ENCODE measurements around the gene NFE2L1.
"Not testable (repeated sequence)": the region's sequence is repeated elsewhere in the genome, so short reads cannot be mapped to it uniquely, and the experiment has no call there.

The NFE2L1 gene

DNA sequence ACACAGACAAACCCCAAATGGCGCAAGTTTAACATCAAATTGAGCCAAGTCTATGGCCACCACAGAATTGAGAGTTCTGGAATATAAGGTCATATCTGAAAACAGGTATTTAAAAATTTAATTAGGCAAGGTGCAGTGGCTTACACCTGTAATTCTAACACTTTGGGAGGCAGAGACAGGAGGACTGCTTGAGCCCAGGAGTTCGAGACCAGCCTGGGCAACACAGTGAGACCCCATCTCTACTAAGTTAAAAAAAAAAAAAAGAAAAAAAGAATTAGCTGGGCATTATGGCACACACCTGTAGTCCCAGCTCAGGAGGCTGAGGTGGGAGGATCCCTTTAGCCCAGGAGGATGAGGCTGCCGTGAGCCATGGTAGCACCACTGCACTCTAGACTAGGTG lies 19.1 kb downstream of the NFE2L1 start:
- in situ Hi-C loops (cut with MboI; ENCODE audit: low sequenced_read_pairs): no loop called here

DNA sequence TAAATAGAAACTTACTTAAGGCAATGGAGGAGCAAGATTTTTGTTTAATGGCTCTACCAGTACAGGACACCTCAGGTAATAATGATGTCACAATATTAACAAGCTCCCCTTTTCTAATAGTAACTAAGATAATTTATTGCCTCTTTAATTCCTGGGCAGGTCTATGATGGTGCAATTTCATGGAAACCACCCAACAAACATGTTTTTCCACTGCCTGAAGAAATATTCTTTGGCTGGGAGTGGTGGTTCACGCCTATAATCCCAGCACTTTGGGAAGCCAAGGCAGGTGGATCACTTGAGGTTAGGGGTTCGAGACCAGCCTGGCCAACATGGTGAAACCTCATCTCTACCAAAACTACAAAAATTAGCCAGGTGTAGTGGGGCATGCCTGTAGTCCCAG lies 19.6 kb downstream of the NFE2L1 start:
- in situ Hi-C loops (cut with MboI; ENCODE audit: low sequenced_read_pairs): not testable (repeated sequence)

DNA sequence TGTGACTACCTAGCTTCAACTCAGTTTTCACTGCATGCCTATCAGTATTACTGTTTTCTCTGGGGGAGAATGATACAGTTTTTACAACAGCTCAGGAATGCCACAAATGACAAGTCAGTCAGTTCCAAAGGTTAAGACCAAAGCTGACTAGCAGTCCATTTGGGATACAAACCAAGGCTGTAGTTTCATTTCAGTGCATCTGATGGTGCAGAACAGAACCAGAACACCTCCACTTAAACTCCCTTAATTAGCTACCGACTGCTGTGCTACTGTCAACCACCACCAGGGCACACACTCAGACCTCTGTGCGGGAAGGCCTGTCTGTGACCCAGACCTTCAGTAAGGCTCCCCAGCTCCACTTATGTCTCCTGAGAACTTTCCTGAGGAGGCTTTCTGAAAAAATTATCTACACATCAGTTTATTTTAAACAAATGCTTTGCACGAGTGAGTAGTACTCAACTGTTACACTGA lies 20.4 kb downstream of the NFE2L1 start:
- in situ Hi-C loops (cut with MboI; ENCODE audit: low sequenced_read_pairs): no loop called here

DNA sequence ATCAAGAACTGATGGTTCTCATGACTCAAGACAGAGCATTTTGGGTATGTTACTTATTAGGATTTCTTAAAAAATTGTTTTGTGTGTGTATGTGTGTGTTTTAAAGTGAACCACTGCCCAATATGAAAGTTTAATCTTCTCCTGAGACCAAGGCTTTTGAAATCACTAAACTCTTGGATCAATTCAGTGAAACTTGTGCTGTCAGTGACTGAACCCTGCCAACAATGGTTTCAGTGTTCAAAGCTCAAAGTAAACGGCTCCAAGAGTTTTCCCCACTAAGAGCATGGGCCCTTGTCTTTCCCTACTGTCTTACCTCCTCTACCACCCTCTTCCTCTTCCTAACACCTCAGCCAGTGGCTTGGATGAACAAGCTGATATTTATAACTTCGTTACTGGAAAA lies 22.0 kb downstream of the NFE2L1 start:
- in situ Hi-C loops (cut with MboI; ENCODE audit: low sequenced_read_pairs): no loop called here

DNA sequence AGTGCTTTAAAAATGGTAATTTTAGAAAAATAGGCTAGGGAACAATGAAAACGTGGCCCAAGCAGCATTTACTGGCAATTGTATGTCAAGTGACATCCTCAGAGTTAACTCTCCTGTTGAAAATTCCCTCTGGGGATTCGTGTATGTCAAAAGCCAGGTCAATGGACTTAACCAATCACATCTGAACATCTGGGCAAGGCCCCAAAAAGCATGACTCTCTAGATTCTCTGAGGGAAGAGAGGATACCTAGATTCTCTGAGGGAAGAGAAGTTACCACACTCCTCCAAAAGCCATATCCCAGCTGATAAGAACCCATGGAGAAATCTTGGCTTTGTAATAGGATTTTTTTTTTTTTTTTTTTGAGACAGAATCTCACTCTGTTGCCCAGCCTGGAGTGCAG lies 23.5 kb downstream of the NFE2L1 start:
- in situ Hi-C loops (cut with MboI; ENCODE audit: low sequenced_read_pairs): no loop called here

- in situ Hi-C loops (cut with MboI; ENCODE audit: low sequenced_read_pairs): not testable (repeated sequence)
These were observed 24.7 kb downstream of the NFE2L1 start for GRCh38 chr17:48072811-48073210.

DNA sequence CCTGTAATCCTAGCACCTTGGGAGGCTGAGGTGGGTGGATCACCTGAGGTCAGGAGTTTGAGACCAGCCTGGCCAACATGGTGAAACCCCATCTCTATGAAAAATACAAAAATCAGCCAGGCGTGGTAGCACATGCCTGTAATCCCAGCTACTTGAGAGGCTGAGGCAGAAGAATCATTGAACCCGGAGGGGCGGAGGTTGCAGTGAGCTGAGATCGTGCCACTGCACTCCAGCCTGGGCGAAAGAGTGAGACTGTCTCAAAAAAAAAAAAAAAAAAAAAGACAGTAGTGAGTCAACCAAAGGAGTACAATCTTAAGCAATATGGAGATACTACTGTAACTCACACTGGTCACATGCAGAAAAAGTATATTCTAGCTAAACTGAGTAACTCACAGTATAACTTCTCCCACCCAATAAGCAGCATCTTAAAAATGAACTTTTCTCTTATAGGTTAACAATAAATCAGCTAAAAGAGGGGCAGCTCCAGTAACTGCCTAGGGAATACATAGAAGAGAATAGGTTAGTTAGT lies 25.5 kb downstream of the NFE2L1 start:
- in situ Hi-C loops (cut with MboI; ENCODE audit: low sequenced_read_pairs): not testable (repeated sequence)

DNA sequence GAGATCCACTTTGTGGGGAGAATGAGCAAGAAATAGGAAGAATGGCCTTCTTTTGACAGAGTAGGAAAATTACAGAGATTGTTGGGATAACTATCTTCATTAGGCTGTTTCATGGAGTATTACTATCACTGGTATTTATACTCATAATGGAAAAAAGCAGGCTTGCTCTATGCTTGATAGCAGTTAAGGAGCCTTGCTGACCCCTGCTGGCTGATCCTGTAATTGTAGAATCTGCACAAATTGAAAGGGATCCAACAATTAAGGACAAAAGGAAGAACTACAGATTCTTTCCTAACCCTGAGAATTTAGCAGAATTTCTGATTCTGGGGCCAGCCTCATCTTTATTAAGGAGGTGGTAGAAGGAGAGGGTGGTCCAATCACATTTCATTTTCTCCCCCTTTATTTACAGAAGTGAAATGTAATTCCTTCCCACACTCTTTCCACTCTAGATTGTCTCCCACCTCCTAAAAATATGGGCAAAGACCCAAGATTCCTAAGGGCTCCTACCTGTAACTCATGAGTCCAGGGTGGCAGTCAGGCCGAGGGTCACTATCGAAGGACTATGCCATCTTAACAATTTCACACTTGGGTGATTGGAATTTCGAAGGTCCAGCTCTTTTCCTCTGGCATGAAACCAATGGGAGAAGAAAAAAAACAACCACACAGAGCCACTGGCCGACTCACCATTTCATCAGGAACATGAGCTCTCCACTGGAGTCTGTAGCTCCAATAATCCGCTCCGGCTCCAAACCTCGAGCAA lies 26.3 kb downstream of the NFE2L1 start:
- in situ Hi-C loops (cut with MboI; ENCODE audit: low sequenced_read_pairs): no loop called here

DNA sequence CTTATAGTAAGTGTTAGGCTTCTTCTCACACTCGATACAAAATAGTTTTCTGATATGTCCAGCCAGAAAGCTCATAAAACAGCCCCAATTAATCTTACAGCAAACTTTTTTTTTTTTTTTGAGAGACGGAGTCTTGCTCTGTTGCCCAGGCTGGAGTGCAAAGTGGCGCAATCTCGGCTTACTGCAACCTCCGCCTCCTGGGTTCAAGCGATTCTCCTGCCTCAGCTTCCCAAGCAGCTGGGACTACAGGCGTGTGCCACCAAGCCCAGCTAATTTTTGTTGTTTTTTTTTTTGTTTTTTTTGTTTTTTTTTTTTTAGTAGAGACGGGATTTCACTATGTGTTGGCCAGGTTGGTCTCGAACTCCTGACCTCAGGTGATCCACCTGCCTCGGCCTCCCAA lies 29.0 kb downstream of the NFE2L1 start:
- in situ Hi-C loops (cut with MboI; ENCODE audit: low sequenced_read_pairs): not testable (repeated sequence)

DNA sequence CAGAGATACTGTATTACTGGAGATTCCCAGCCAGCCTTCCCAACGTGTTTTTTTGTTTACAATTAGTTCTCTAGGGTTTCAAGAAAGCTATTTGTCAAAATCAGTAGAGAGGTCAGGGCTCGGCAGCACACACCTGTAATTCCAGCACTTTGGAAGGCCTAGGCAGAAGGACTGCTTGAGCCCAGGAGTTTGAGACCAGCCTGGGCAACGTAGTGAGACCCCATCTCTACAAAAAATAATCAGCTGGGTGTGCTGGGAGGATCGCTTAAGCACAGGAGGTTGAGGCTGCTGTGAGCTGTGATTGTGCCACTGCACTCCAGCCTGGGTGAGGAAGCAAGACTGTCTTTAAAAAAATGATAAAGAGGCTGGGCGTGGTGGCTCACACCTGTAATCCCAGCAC lies 33.7 kb downstream of the NFE2L1 start:
- in situ Hi-C loops (cut with MboI; ENCODE audit: low sequenced_read_pairs): no loop called here

- in situ Hi-C loops (cut with MboI; ENCODE audit: low sequenced_read_pairs): no loop called here
These were observed 36.8 kb downstream of the NFE2L1 start for GRCh38 chr17:48084932-48085331.

DNA sequence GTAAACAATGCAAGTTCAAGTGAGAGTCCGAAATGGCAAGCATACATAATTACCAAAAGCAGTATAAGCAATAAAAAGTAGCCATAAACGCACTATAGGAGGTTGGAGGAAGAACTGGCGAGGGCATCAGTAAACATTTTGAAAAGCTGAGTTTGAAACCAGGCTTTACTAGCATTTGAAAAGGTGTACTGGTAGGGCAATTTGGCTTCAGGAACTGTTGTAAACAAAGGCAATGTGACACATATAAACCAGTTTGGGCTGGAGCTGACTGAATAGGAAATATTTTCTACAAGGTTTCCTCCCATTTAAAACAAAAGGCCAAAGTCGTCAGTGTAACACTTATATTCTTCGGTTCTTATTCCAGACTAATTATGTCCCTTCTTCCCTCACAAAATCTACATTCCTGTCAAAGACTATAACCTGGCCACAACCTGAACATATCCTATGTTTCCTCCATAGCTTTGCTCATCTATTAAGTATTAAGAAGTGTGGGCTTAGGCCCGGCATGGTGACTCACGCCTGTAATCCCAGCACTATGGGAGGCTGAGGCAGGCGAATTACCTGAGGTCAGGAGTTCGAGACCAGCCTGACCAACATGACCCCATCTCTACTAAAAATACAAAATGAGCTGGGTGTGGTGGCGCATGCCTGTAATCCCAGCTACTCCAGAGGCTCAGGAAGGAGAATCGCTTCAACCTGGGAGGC lies 45.3 kb downstream of the NFE2L1 start:
- in situ Hi-C loops (cut with MboI; ENCODE audit: low sequenced_read_pairs): no loop called here

DNA sequence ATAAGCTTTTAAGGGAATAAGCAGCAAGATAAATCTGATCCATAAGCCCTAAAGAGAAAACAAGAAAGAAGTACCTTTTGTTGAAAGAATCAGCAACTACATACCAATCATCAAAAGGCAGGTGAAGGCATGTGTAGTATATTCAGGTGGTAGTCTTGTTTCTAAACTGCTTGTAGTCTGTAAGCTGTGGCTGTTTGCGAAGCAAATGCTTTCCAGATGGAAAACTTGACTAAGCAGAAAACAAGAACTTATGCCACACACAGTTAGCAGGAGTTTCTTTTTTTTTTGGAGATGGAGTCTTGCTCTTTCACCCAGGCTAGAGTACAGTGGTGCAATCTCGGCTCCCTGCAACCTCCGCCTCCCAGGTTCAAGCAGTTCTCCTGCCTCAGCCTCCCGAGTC lies 47.5 kb downstream of the NFE2L1 start:
- in situ Hi-C loops (cut with MboI; ENCODE audit: low sequenced_read_pairs): no loop called here

DNA sequence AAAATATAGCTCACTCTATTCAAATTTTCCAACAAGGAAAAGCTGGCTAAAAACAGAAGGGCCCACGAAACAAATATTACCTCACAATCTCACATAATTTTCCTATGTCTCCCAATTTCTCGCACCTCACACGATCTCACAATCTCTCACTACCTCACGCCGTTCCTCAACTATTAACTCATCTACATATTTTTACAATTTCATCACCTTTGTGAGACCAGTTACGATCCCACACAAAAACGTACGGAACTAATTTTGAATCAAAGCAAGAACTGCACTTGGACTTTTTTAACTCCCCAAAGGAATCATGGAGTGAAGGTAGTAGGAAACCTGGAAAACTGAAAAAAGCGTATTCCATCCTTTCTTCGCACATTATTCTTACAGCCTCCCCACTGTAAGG lies 52.0 kb downstream of the NFE2L1 start:
- in situ Hi-C loops (cut with MboI; ENCODE audit: low sequenced_read_pairs): no loop called here

- in situ Hi-C loops (cut with MboI; ENCODE audit: low sequenced_read_pairs): no loop called here
These were observed 52.4 kb downstream of the NFE2L1 start for GRCh38 chr17:48100591-48101011.

DNA sequence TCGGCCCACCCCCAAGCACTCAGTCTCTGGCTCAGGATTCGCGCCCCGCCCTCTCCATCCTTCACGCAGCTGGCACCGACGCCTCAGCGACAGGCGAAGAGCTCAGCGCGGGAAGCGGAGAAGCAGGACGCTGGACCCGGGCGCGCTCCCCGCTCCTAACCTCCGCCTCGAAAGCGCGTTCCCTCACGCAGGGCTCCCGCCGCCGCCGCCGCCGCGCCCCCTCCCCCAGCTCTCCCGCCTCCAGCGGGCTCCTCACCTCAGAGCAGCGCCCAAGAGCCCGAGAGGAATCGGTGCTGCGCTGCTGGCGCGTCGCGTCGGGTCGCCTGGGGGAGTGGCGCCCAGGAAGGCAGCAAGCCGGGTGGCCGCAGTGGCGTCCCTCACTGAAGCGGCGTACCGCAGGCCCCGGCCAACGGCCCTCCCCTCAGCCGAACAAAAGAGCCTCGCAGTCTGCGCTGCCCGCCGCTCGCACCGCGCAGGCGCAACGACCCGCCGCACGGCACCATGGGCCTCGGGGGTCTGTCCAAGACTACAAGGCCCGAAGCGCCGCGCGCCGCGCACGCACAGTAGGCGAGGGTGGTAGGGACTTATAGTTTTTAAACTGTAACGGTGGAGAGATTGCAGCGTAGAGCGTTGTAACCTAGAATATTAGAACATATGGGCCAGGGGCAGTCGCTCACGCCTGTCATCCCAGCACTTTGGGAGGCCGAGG lies 53.0 kb downstream of the NFE2L1 start, which contains the start of gene CBX1:
Gene CBX1, minus strand, starts transcription at position 467 of the 709 bp plus-strand sequence. CDS start 24,474 bp downstream, outside the sequence.
- in situ Hi-C loops (cut with MboI; ENCODE audit: low sequenced_read_pairs): no loop called here

- in situ Hi-C loops (cut with MboI; ENCODE audit: low sequenced_read_pairs): no loop called here
These were observed 54.0 kb downstream of the NFE2L1 start for GRCh38 chr17:48102043-48102750.

DNA sequence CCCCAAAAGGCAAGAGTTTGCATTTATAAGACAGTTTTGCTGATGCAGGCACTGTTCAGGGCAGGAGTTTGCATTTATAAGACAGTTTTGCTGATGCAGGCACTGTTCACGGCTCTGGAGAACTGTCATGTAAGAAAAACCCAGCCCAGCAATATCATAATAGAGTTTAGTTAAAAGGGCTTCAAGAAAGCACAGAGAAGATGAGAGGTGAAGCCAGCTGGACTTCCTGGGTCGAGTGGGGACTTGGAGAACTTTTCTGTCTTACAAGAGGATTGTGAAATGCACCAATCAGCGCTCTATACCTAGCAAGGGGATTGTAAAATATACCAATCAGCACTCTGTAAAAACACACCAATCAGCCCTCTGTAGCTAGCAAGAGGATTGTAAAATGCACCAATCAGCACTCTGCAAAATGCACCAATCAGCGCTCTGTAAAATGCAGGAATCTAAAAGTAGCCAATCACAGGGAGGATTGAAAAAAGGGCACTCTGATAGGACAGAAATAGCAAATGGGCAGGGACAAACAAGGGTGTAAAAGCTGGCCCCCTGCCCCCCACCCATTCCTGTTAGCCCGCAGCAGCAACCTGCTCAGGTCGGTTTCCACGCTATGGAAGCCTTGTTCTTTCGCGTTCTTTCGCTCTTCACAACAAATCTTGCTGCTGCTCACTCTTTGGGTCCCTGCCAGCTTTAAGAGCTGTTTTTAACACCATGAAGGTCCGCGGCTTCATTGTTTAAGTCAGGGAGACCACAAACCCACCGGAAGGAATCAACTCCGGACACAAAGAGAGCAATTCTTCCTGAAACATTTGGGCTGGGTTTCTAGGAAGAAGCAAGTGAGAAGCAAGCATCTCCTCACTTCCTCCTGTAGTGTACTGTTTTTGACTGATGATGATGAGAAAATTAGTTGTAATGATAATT lies 54.9 kb downstream of the NFE2L1 start:
- in situ Hi-C loops (cut with MboI; ENCODE audit: low sequenced_read_pairs): no loop called here

- in situ Hi-C loops (cut with MboI; ENCODE audit: low sequenced_read_pairs): no loop called here
These were observed 56.3 kb downstream of the NFE2L1 start for GRCh38 chr17:48104440-48104839.

DNA sequence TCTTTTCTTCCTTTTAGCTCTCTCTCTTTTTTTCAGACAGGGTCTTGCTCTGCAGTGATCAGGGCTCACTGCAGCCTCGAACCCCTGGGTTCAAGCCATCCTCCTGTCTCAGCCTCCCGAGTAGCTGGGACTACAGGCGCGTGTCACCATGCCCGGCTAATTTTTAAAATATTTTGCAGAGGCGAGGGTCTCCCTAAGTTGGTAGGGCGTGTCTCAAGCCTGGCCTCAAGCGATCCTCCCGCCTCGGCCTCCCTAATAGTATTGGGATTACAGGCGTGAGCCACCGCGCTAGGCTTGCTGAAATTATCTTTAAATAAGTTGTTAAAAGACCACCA lies 58.6 kb downstream of the NFE2L1 start:
- in situ Hi-C loops (cut with MboI; ENCODE audit: low sequenced_read_pairs): no loop called here
